ENCODE results near the gene S100A1.
"Not testable (repeated sequence)": the region's sequence is repeated elsewhere in the genome, so short reads cannot be mapped to it uniquely, and the experiment has no call there.

DNA sequence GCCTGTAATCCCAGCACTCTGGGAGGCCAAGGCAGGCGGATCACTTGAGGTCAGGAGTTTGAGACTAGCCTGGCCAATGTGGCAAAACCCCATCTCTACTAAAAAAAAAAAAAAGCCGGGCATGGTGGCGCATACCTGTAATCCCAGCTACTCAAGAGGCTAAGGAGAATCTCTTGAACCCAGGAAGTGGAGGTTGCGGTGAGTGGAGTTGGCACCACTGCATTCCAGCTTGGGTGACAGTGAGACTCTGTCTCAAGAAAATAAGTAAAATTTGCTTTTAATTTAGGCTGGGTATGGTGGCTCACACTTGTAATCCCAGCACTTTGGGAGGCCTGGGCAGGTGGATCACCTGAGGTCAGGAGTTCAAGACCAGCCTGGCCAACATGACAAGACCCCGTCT lies 12.0 kb downstream of the S100A1 start:
- TF ChIP-seq, protein P1, sequence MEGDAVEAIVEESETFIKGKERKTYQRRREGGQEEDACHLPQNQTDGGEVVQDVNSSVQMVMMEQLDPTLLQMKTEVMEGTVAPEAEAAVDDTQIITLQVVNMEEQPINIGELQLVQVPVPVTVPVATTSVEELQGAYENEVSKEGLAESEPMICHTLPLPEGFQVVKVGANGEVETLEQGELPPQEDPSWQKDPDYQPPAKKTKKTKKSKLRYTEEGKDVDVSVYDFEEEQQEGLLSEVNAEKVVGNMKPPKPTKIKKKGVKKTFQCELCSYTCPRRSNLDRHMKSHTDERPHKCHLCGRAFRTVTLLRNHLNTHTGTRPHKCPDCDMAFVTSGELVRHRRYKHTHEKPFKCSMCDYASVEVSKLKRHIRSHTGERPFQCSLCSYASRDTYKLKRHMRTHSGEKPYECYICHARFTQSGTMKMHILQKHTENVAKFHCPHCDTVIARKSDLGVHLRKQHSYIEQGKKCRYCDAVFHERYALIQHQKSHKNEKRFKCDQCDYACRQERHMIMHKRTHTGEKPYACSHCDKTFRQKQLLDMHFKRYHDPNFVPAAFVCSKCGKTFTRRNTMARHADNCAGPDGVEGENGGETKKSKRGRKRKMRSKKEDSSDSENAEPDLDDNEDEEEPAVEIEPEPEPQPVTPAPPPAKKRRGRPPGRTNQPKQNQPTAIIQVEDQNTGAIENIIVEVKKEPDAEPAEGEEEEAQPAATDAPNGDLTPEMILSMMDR (IDR thresholded peaks at IDR 0.05; ENCODE audit: low read depth, low read length) = not testable (repeated sequence)
- not testable (repeated sequence) for TF ChIP-seq EZH2phosphoT487 (IDR thresholded peaks at IDR 0.05; ENCODE audit: low read depth)
